A549 (cell line): ENCODE measurements around the gene KIFC3. TPM values are rescaled to one million over a fixed set of nuclear protein-coding genes. Genes with fewer than 3 reads are reported as not detected.

Experiments used
- ATAC-seq, 2 experiments: fragments of 200-7000 bp in 1 of 2; fragments of >200 bp in 1 of 2; cut with Nextera tagmentation in 1 of 2; cut with Tn5 transposase in 1 of 2; 3 replicates each; pipeline versions ENCODE4 v1.8.0 to v1.9.1; 2018 to 2020; ENCODE audit warnings: mild to moderate bottlenecking in 1 of 2, moderate library complexity in 1 of 2
- CTCF ChIA-PET: fragments of 300-600 bp; sonication (Branson Sonifier 250); formaldehyde crosslinking; extraction: SDS; loops from one replicate; lab custom pipeline; 2021; ENCODE audit warnings: antibody characterized with exemption, inconsistent platforms; lab: Yijun Ruan, JAX
- POLR2A ChIA-PET: fragments of 350-600 bp; formaldehyde crosslinking; extraction: SDS; loops from one replicate; lab custom pipeline; 2021; ENCODE audit warnings: antibody characterized with exemption, inconsistent platforms; lab: Yijun Ruan, JAX
- DNase-seq, 2 experiments: peaks; one replicate each; pipeline versions ENCODE4 v3.0.0 to v3.0.0-alpha.2; 2011 to 2016; ENCODE audit warnings: low read depth in 1 of 2, low spot score in 1 of 2
- FAIRE-seq: peaks from 2 replicates; lab custom pipeline; 2011; peaks lifted over from hg19 to GRCh38; lab: Jason Lieb, UNC
- H3K27ac ChIP-seq, 2 experiments: fragments of >200 bp; sonication (Bioruptor Twin); formaldehyde crosslinking; 3 replicates each; pipeline ENCODE4 v1.5.1; 2016 to 2017
- H3K4me1 ChIP-seq: fragments of >200 bp; sonication (Bioruptor Twin); formaldehyde crosslinking; 3 replicates; pipeline ENCODE4 v1.6.1; 2016
- H3K4me2 ChIP-seq: fragments of >200 bp; sonication (Bioruptor Twin); formaldehyde crosslinking; 3 replicates; pipeline ENCODE4 v1.6.1; 2016
- H3K4me3 ChIP-seq: fragments of >200 bp; sonication (Bioruptor Twin); formaldehyde crosslinking; 3 replicates; pipeline ENCODE4 v1.5.1; 2016
- H3K9me3 ChIP-seq: fragments of >200 bp; sonication (Bioruptor Twin); formaldehyde crosslinking; 3 replicates; pipeline ENCODE4 v1.6.1; 2016
- BCL3 ChIP-seq: fragments of >200 bp; sonication (Bioruptor Twin); formaldehyde crosslinking; IDR thresholded peaks from 3 replicates; pipeline ENCODE4 v1.6.1; 2016
- CBX2 ChIP-seq: fragments of 200-600 bp; sonication (generic); IDR thresholded peaks from 2 replicates; pipeline ENCODE4 v1.6.1; 2016; ENCODE audit warnings: low read depth, mild to moderate bottlenecking, borderline replicate concordance
- CEBPB ChIP-seq, 2 experiments: fragments of >200 bp in 1 of 2; sonication (Bioruptor Twin) in 1 of 2; formaldehyde crosslinking in 1 of 2; IDR thresholded peaks; 2 replicates each; pipeline ENCODE4 v1.6.1; 2012 to 2016
- CHD4 ChIP-seq: fragments of 200-600 bp; sonication (generic); IDR thresholded peaks from 2 replicates; pipeline ENCODE4 v1.6.1; 2016; ENCODE audit warnings: antibody characterized with exemption, mild to moderate bottlenecking, borderline replicate concordance
- ESRRA ChIP-seq: fragments of 150-350 bp; IDR thresholded peaks from 2 replicates; pipeline ENCODE4 v1.6.1; 2014; ENCODE audit warnings: mild to moderate bottlenecking, low read length, borderline replicate concordance
- FOSL2 ChIP-seq, 2 experiments: fragments of 450-650 bp in 1 of 2; fragments of >200 bp in 1 of 2; sonication (Bioruptor Twin) in 1 of 2; formaldehyde crosslinking; IDR thresholded peaks; 2 replicates each; pipeline versions ENCODE4 v1.5.0 to v1.6.1; 2016 to 2020; ENCODE audit warnings: mild to moderate bottlenecking in 1 of 2, moderate library complexity in 1 of 2
- FOXS1 ChIP-seq: fragments of 250-450 bp; sonication (Bioruptor Pico); IDR thresholded peaks from 2 replicates; pipeline ENCODE4 v1.5.0; 2020; ENCODE audit warnings: mild to moderate bottlenecking, moderate library complexity
- HEYL ChIP-seq: fragments of 250-450 bp; sonication (Bioruptor Pico); IDR thresholded peaks from 2 replicates; pipeline ENCODE4 v1.8.0; 2021; ENCODE audit warnings: mild to moderate bottlenecking, moderate library complexity
- HOXB13 ChIP-seq: fragments of 250-450 bp; sonication (Bioruptor Pico); IDR thresholded peaks from 2 replicates; pipeline ENCODE4 v1.5.0; 2020; ENCODE audit warnings: low read depth, mild to moderate bottlenecking, moderate library complexity
- HOXB5 ChIP-seq: fragments of 250-450 bp; sonication (Bioruptor Pico); IDR thresholded peaks from 2 replicates; pipeline ENCODE4 v1.5.0; 2020; ENCODE audit warnings: mild to moderate bottlenecking, moderate library complexity
- JUN ChIP-seq, 2 experiments: fragments of >200 bp; sonication (Bioruptor Twin); formaldehyde crosslinking; IDR thresholded peaks; 2 replicates in 1 of 2; 3 replicates in 1 of 2; pipeline ENCODE4 v1.6.1; 2016 to 2017
- KDM1A ChIP-seq: fragments of 200-600 bp; sonication (generic); IDR thresholded peaks from 2 replicates; pipeline ENCODE4 v1.6.1; 2016; ENCODE audit warnings: low read depth, mild to moderate bottlenecking
- PBX3 ChIP-seq: IDR thresholded peaks from 2 replicates; pipeline ENCODE4 v1.6.1; 2012
- RAD21 ChIP-seq, 2 experiments: fragments of >200 bp in 1 of 2; sonication (Bioruptor Twin) in 1 of 2; formaldehyde crosslinking in 1 of 2; IDR thresholded peaks in 1 of 2; conservative IDR thresholded peaks in 1 of 2; 2 replicates in 1 of 2; 3 replicates in 1 of 2; pipeline ENCODE4 v1.6.1; 2012 to 2018; ENCODE audit warnings: inconsistent platforms in 1 of 2
- REST ChIP-seq: fragments of 200-600 bp; sonication (generic); IDR thresholded peaks from 2 replicates; pipeline ENCODE4 v1.6.1; 2016; ENCODE audit warnings: antibody characterized with exemption, mild to moderate bottlenecking, moderate library complexity
- TFCP2L1 ChIP-seq: fragments of 250-450 bp; sonication (Bioruptor Pico); IDR thresholded peaks from 2 replicates; pipeline ENCODE4 v1.5.0; 2021; ENCODE audit warnings: mild to moderate bottlenecking
- USF2 ChIP-seq: fragments of 450-650 bp; IDR thresholded peaks from 2 replicates; pipeline ENCODE4 v1.6.1; 2014; ENCODE audit warnings: antibody characterized with exemption
- ZNF302 ChIP-seq: fragments of 250-450 bp; sonication (Bioruptor Pico); IDR thresholded peaks from 2 replicates; pipeline ENCODE4 v1.9.0; 2021; ENCODE audit warnings: inconsistent platforms, mild to moderate bottlenecking, moderate library complexity
- ZSCAN20 ChIP-seq: fragments of 250-450 bp; sonication (Bioruptor Pico); IDR thresholded peaks from 2 replicates; pipeline ENCODE4 v1.8.0; 2022; ENCODE audit warnings: mild to moderate bottlenecking, moderate library complexity
- WGBS: methylation state at CpG from one replicate; pipeline ENCODE4 v1.1.6; 2017; ENCODE audit errors: missing lambda C conversion rate; 5-methylcytosine and 5-hydroxymethylcytosine counted together
- polyA plus RNA-seq, 4 experiments: library from polyadenylated mRNA; depleted of rRNA in 3 of 4; stranded (reverse); fragments of >200 nt; fragmentation: RNase III in 1 of 4; extraction: RNeasy Plus Mini Kit Qiagen cat#74134 plus additional on column Dnase treatment in 1 of 4; gene quantifications; 2 replicates in 3 of 4; 3 replicates in 1 of 4; pipeline ENCODE4 v1.2.3, GENCODE V29; 2011 to 2017

Gene KIFC3
- polyA plus RNA-seq, 2 of the 4 experiments (the other 2 are of a cell fraction), result 128 to 178 TPM

- WGBS, result 45% methylated on average over 5 of the region's 5 CpGs
- POLR2A ChIA-PET, result interaction anchor here (1.2 to 2.7 kb wide), 3 partner anchors 12 to 69 kb away, joined by 3 to 9 read pairs (median 5); partner anchors contain the start of gene KATNB1
- peak overlapping the region; percentile 100 for H3K4me2 ChIP-seq
- no peak for FAIRE-seq
- DNase-seq, result no peak
- CTCF ChIA-PET, result interaction anchor here (0.6 to 15.8 kb wide), 7 partner anchors 9 to 94 kb away, joined by 3 to 164 read pairs (median 5); no protein-coding TSS in a partner anchor
- ATAC-seq, result no peak
- peaks cover 67% of the 10 kb centered on the region for H3K4me1 ChIP-seq
- no peak overlapping the region for H3K4me3 ChIP-seq
- TF ChIP-seq REST (no peak), ZNF302 (CRISPR knock-in tag) (peak; percentile 66; the same call in 1 of the 2 replicates), HOXB5 (peak; percentile 22; the same call in 1 of the 2 replicates), FOSL2 (IDR thresholded peaks at IDR 0.05) (no peak), FOSL2 (CRISPR knock-in tag; IDR thresholded peaks at IDR 0.05) (no peak), BCL3 (no peak), TFCP2L1 (CRISPR knock-in tag) (no peak), HEYL (CRISPR knock-in tag) (no peak), CHD4 (no peak), RAD21 (conservative IDR thresholded peaks at IDR 0.05 in 1 of 2, IDR thresholded peaks at IDR 0.05 in 1 of 2) (no peak), USF2 (no peak), CEBPB (IDR thresholded peaks at IDR 0.05) (peak; percentile 66 to 87), ESRRA (no peak), PBX3 (no peak), FOXS1 (CRISPR knock-in tag) (peak; percentile 39; the same call in 1 of the 2 replicates), JUN (IDR thresholded peaks at IDR 0.05) (peak in 1 of 2 experiments; percentile 23; a peak in 1 of 5 replicates), ZSCAN20 (CRISPR knock-in tag) (no peak), KDM1A (no peak), CBX2 (no peak), HOXB13 (peak; percentile 73; the same call in 1 of the 2 replicates)
- H3K27ac ChIP-seq, result peak overlapping the region; percentile 91 to 100
- H3K9me3 ChIP-seq, result no peaks in the 10 kb centered on the region
These were observed 2.0 kb upstream of the KIFC3 start for GRCh38 chr16:57804111-57804837.
